NCI-H2081 (cell line): ENCODE data around the gene TAL1.

Experiments used
- DNase-seq, 2 experiments: peaks; one replicate each; lab custom pipeline; 2025; lab: John Stamatoyannopoulos, UW

Gene TAL1

DNA sequence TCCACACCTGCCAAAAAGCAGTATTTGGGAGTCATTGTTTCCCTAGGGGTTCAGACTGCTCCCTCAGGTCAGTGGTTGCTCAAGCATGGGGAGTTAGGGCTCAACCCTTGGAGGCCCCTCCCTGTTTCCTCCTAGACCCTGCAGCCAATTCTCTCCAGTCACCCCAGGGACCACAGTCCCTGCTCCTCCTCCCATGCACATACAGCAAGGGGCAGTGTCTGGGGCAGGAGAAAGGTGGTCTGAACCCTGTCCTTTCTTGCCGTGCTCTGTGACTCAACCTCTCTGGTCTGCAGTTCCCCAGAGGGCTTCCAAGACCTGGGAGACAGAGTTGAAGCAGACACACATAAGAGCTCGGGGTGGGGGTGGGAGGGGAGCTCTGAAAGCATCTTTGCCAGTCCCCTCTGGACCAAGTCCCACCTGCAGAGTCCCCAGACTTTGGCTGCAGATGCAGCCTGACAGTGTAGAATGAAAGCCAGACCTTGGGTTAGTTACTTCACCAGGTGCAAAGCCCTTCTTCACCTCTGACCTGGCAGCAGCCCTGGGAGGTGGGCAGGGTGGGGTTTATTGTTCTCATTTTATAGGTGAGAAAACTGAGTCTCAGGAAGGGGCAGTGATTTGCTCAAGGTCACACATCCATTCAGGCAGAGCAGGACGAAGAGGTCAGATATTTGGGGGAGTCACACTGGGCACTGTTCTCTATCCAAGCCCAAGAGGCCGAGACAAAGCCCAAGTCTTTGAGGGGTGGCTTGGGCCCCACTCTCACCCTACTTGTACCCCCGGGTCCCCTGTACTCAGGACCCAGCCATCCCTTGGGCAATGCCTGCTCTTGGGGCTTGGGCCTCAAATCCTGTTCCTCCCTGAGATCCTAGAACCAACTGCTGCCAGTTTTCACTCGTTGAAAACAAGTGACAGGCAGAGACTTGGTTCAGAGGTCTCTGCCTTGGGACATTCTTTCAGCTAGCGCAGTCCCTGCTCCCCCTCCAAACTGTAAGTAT, 42.9 kb downstream of the TAL1 start:
- DNase-seq = no peak

DNA sequence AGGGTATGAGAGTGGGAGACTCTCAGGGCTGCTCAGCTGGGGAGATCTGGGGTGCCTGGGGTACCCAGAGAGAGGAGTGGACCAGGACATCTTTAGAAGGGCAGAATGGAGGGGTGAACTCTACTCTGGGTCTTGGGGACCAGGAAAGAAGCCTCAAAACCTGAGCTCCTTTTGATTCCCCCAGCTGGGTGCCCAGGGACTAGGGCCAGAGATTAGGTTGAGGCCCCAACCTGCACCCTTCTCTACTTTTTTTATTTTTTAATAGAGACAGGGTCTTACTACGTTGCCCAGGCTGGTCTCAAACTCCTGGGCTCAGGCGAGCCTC, 44.1 kb downstream of the TAL1 start:
- DNase-seq = no peak

DNA sequence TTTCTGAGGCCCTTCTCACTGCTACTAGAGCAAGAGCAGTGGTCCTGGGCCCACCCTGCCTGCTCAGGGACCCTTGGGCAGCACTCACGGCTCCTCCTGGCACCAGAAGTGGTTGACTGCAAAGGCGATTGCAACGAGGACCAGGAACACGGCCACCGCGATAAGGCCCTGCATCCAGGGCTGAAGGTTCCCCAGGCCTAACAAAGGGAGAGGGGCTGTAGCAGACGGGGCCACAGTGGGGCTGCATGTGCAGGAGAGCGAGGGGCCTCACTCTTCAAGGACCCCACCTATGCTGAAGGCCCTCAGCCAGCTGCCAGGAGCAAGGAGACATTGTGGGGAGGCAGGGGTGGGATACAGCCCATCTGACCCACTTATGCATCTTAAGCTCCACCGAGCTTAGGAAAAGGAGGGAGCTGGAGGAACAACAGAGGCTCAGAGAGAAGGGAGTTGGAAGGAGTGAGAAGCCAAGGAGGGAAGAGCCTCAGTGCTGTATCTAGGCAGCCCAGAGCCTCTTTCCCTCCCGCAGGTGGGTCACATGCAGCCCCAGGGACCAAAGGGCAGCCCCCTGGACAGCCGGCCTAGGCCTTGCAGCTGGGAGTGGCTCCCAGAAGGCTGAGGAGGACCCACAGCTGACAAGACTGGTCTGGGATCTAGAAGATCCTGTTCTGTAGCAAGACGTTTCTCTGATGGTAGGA, 44.6 kb downstream of the TAL1 start:
- no peak for DNase-seq

DNA sequence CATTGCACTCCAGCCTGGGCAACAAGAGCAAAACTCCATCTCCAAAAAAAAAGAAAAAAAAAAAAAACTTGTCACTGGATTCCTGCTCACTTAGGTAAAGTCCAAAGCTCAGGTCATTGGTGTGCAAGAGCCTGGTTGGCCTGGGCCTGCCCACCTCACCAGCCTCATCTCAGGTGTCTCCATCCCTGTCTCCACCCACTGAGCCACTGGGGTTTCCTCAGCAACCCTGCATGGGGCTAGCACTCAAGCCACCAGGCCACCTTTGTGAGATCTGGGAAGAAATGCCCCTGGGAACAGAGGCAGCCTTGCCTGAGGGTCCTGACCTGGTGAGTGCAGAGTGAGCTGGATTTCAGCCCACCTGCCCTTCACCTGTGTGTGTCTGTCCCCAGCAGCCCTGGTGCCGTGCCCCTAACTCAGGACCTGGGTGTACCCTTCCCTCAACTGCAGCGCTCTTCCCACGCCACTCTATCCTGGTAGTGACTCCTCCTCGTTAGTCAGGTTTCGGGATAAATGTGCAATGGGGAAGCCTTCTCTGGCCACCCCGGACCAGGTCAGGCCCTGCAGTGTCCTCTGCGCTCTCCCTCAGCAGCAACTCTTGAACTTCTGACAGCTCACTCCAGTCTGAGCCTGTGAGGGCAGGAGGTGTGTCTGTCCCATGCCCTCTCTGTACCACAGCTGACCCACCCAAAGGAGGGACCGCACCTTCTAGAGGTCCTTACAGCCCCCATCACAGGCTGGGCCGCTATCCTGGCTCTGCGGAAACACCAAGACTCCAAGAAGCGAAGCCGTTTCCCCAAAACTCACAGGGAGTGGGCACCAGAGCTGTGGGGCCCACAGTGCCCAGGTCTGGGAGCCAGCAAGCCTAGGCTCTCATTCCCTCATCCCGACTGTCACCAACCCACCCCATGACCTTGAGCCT, 45.5 kb downstream of the TAL1 start:
- no peak for DNase-seq

DNA sequence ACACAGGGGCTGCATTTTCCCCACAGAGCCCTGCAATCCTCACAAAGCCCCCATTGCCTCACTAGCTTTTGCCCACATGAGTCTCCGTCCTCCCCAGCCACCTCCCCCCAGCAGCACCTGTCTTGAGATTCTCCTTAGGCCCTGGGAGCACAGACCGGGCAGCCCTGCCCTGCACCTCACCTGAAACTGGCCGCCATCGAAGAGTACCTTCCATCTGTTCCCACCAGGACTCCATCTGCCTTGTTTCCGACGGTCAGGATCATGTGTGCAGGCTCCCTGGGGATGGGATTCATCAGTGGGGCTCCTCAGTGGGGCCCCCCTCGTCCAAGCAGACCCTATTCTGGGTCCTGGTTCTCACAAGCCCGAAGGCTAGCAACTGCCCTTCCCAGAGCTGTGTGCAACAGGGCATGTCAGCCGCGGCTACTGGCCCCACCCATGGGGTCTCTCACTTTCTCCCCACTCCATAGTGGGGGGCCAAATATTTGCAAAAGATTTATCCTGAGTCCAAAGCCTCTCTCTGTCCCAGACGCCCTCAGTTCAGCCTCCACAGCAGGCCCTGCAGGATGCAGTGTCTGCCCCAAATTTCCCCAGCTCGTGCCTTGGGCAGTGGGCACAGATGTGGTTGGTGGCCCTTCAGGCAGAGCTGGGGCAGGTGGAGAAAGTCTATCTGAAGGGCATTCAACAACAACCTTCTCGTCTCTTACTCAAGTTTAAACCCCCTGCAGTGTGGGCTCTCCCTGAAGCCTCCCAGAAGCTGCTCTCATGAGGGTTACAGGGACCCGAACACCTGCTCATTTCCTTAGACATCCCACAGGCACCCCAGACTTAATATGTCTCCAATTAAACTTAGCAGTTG, 47.0 kb downstream of the TAL1 start:
- DNase-seq = no peak

DNA sequence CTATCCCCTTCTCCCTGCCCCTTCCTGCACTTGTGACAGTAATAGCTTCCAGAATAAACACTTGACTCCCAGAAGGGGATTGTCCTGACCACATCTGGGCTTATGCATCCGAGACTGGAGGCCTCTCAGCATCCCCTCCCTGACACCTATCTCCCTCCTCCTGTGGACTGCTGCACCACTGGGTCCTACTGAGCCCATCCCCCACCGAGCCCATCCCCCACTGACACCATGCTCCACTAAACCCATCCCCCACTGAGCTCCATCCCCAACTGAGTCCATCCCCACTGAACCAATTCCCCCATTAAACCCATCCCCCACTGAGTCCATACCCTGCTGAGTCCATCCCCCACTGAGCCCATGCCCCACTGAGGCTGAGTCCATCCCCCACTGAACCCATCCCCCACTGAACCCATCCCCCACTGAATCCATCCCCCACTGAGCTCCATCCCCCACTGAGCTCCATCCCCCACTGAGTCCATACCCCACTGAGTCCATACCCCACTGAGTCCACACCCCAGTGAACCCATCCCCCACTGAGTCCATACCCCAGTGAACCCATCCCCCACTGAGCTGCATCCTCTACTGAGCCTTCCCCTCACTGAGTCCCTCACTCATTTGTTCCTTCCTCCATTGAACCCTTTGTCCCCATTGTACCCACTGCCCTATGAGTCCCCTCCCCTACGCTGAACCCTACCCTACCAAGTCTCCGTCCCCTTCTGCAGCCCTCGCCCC, 47.8 kb downstream of the TAL1 start:
- DNase-seq = no peak

DNA sequence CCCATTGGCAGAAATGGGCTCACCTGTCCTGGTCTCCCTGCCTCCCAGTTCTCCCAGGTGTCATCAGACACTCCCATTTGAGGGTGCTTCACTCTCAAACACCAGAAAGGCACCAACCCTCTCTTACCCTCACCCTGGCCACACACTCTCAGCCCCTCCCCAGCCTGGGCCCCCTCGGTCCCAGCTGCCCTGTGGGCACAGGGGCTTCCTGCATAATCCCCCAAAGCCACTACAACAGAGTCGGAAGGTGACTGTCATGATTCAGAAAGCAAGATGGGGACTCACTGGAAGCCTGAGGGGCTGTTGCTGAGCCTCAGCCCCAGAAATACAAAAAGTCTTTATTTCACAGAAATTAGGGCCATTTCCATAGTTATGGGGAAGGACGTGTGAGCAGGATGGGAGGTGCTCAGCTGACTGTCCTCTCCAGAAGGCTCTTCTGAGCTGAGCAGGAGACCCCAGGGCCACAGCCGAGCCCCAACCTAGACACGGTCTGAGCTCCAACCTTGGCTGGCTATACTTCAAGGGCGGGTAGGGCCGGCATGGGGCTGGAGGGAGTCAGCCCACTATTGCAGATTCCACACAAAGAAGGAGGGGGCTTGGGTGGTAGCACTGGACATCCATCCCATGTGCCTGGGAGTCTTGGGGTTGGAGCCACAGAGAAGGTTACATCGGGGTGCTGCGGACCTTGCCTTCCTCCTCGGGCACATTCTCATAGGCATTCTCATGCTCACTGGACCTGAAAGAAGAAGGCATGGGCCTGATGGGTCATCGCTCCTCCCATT, 48.5 kb downstream of the TAL1 start:
- DNase-seq = no peak

DNA sequence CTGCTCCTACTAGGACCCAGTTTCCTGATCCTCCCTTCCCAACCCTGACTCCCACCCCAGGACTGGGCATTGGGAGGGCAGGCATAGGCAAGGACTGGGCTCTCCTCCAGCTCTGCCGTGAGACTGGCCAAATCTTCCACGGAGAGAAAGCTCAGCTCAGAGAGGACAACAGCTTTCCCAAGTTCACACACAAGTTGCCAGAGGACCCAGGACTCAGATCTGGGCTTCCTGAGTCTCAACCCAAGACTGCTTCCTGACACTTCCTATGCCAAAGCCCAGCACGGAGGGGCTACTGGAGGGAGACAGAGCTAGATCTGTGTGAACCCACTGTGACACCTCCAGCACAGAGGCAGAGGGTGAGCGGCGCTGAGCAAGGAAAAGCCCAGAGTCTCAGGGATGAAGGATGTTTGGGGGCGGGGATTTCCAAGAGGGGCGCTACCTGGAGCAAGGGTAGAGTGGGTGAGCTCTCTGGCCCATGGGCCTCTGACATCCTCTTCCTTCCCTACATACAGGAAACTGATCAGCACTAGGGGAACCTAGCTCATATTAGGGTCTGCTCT, 49.3 kb downstream of the TAL1 start:
- DNase-seq = no peak

DNA sequence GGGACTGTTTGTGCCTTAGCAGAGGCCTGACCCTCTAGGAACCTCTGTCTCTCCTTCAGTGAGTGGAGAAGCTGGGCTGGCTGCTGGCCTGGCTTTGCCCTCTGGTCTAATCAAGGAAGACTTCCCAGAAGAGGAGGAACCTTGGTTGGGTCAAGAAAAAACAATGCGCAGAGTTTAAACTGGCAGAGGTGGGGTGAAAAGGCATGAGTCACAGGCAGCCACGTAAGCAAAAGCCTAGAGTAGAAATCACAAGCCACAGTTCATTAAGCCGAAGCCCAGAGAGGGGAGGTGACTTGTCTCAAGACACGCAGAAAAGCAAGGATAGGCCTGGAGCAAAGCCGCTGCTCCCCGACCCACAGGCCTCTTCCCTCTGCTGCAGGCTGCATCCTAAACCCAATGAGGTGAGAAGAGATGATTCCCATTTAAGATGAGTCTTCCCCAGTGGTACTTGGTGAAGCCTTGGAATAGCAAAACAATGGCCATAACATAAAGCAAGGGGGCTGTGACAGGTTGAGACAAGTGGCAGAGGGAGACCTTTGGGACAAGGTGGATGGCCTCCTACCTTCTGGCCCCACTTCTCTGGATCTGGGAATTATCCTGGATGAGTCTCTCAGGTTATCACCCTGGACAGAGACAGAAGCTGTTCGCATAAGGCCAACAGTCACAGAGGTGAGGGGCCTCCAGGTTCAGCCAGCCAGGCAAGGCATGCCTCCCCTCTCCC, 49.9 kb downstream of the TAL1 start:
- no peak for DNase-seq

DNA sequence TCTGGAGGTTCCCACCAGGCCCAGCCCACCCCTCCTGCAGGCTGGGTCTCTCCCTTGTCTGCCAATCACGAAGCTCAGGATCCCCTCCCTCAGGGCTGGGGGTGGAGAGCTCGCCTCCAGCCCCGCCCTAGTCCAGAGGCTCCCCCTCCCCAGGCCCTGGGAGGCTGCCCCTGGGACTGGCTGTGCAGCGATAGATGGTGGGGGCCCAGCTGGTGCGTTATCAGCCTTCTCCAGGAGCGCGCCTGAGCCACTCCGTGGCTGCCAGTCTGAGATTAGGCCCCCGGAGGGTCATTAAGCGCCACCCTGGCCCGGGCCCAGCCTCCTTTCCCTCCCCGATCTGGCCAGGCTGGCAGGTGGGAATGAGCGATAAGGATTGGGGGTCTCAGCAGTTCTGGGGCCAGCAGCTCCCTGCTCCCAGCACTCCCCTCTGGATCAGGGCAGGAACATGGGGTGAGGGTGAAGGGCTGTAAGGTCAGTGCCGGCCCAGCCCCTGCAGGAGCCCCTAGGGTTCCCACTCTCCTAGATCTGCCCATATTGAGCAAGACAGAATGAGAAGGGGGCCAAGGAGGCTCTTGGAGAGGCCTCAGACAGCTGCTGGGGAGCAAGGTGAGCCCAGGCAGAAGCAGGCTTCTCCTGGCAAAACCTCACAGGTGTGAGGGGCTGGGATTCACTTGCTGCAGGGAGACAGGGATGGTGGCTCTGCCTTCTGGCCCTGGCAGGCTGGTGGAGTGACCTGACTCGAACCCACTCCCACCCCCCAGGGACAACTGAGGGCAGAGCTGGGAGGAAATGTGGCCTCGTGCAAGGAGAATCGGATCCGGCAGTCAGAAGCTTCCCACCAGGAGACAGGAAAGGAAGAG, 50.7 kb downstream of the TAL1 start:
- no peak for DNase-seq

DNA sequence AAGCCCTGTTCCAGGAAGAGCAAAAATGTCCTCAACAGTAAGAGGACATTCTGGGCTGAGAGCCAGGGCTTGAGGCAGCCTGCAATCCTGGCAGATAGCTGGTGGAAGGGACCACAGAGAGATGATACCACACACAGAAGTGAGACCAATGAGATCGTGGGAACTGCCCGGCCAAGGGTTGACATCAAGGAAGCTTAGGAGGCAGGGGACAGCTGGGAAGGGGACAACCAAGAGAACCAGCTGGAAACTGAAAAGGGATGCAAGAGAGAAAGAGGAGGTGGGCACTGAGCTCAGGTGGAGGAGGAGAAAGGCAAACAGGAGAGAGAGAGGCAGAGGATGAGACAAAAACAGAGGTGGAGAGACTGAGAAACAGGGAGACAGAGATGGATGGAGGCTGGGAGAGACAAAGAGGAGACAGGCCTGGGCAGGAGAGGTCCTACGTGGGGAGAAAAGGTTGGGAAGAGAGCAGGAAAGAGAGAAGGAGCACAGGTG, 51.4 kb downstream of the TAL1 start:
- DNase-seq = no peak

DNA sequence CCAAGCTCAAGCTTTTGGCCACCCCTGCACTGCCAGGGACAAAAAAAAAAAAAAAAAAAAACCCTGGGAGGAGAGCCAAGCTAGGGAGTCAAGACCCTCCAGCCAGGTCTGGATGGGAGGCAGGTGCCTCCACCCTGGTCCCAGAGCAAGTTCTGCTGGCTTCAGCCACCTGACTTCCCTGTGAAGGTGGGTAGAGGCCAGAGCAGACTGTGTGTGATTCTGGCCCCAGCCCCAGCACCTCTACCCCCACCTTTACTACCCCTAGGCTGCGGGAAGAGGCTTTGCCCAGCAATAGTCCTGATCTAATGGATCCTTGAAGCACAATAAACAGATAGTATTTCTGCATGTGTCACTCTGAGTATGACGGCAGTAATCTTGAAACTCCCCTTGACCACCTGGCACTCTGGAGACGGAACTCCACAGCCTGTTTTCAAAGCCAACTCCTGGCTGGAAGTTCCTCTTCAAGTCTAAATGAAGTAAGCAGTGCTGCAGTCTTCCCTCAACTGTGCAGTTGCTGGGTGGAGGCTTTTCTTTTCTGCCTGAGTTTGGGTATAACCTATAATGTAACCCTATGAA, 51.9 kb downstream of the TAL1 start:
- DNase-seq = no peak

DNA sequence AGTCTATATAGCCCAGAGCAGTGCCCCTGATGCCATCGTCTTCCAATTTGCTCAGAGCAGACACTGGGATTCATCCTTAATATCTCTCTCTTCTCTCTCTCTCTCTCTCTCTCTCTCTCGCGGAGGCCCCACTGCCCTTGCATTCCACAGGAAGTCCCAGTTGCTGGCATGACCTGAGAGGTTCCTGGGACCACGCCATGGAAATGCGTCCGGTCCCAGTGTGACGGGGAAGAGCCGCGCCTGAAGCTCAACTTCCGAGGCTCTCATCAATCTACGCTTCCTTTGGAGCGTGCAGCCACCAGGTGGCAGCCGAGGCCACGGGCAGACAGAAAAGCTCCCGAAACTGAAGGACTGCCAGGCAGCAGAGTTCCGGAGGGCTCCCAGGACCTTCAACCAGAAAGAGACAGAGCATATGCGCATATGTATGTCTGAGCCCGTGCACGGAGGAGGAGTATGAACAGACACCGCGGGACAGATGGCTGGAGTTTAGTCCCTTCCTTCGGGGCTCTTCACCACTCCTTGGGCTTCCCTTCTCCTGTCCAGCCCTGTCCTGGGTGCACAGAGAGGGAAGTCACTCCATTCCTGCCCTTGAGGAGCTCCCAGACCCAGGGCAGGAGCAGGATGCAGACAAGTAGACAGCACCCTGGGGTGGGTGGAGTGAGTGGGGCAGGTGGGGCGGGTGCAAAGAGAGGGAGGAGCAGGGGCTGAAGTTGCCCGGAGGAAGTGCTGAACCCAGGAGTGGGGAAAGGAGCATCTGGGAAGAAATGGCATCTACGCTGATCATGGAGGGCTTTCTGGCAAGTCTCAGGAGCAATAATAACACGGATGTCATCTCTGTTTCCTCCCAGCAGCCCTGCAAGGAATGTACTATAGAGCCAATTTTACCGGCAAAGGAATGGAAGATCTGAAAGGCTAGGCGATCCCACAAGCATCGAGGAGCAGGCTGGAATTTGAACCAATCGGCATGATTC, 52.7 kb downstream of the TAL1 start:
- DNase-seq = peak; percentile 92 to 93

DNA sequence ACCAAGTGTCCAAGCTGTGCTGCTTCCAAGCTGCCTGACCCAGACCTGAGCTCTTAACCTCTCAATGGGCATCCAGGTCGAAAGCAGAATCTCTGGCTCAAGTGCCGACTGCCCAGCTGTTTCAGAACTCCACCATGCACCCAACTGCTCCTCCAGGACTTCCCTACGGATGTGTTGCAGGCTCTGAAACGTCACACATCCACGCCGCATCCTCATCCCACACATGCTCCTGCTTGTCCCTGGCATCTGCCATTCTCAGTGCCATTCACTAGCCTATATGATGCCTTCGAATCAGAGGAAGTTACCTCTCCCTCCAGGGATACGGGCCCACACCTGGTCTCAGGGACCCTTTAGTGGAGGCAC, 53.4 kb downstream of the TAL1 start:
- DNase-seq = no peak

DNA sequence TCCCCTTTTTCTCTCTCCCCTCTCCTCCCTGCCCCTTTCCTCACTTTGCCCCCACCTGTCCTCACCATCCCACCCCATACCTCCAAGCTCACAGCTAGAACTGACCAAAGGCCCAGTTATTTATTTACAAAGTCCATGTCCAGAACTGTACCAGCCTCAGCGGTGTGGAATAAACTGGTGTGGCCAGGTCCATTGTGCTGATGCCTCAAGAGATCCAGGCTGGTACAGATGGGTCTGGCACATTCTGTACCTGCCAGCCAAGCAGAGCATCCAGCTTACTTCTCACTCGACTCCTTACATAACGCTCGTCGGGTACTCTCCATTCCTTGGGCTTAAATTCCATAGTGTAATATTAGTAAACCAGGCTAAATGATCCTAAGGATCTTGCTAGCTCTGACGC, 54.0 kb downstream of the TAL1 start:
- DNase-seq = no peak

DNA sequence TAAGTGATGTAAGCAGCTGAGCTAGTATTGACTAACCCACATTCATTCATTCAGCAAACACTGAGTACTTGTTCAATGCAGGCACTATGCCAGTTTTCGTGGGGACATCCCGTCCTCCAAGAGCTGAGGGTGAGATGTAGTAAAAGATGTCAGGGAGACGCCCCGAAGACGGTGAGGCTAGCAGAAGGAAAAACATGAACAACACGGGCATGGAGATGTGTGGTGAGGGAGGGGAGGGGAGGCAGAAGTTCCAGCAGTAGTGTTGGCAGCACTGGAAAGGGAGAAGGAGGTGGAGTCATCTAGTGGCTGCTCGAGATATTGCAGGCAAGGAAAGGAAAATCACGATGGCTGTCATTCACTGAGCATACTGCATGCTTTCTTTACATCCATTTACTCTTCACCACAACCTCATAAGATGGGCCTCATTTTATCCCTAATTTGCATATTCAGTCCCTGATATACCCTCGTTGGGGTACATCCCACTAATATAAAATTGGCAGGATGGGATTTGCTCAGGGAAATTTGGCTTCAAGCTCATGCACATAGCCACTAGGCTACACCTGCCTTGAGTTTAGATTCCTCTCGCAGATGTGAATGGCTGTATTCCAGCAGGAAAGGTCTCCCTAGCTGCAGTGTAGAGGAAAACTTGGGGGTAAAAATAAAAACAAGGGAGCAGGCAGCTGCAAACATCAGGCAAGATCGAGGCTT, 56.6 kb downstream of the TAL1 start:
- DNase-seq = peak; percentile 32 to 66
